Activated B cell treated with CpG ODN at 0.5 μM for 24 hours (primary cell): ENCODE measurements around the gene ETFRF1. TPM values are rescaled to one million over a fixed set of nuclear protein-coding genes. Genes with fewer than 3 reads are reported as not detected.

ENCODE experiments used
- ATAC-seq: fragments of 200-7000 bp; cut with Tn5 transposase; one replicate; pipeline ENCODE4 v1.10.0; 2021; ENCODE audit warnings: low read depth, mild to moderate bottlenecking, moderate library complexity
- CTCF ChIA-PET: fragments of 350-600 bp; sonication (Branson Sonifier 250); formaldehyde crosslinking; loops from one replicate; lab custom pipeline; 2021; ENCODE audit warnings: antibody characterized with exemption; lab: Charles Lee
- POLR2A ChIA-PET: fragments of 350-600 bp; sonication (Branson Sonifier 250); formaldehyde crosslinking; loops from one replicate; lab custom pipeline; 2021; ENCODE audit warnings: antibody characterized with exemption; lab: Charles Lee
- DNase-seq: peaks from one replicate; pipeline ENCODE4 v3.0.0; 2022
- H3K27ac Mint-ChIP-seq: one replicate; pipeline ENCODE4 v1.8.0; 2020; ENCODE audit warnings: mixed read lengths
- H3K27me3 Mint-ChIP-seq: one replicate; pipeline ENCODE4 v1.8.0; 2021; ENCODE audit warnings: mixed read lengths
- H3K36me3 Mint-ChIP-seq: one replicate; pipeline ENCODE4 v1.8.0; 2021; ENCODE audit warnings: low read depth, mixed read lengths
- H3K4me1 Mint-ChIP-seq: one replicate; pipeline ENCODE4 v1.8.0; 2021; ENCODE audit warnings: mixed read lengths
- H3K4me3 Mint-ChIP-seq: one replicate; pipeline ENCODE4 v1.8.0; 2020; ENCODE audit warnings: mild to moderate bottlenecking, mixed read lengths
- H3K9me3 Mint-ChIP-seq: one replicate; pipeline ENCODE4 v1.8.0; 2020; ENCODE audit warnings: mixed read lengths
- intact Hi-C: fragments of 100-400 bp; cut with micrococcal nuclease; formaldehyde crosslinking; loops from one replicate; pipeline ENCODE4 v1.15.1; 2024
- total RNA-seq: library from RNA; stranded (reverse); gene quantifications from 2 replicates; pipeline ENCODE4 v1.2.3, GENCODE V29; 2022
- TF ChIP-seq, protein P1 (sequence below): fragments of 200-600 bp; IDR thresholded peaks from one replicate; pipeline ENCODE4 v1.8.0; 2022; ENCODE audit warnings: antibody characterized with exemption, mild to moderate bottlenecking

The ETFRF1 gene
- total RNA-seq, 1 donor from 2014 or later, result 17.6 TPM

DNA sequence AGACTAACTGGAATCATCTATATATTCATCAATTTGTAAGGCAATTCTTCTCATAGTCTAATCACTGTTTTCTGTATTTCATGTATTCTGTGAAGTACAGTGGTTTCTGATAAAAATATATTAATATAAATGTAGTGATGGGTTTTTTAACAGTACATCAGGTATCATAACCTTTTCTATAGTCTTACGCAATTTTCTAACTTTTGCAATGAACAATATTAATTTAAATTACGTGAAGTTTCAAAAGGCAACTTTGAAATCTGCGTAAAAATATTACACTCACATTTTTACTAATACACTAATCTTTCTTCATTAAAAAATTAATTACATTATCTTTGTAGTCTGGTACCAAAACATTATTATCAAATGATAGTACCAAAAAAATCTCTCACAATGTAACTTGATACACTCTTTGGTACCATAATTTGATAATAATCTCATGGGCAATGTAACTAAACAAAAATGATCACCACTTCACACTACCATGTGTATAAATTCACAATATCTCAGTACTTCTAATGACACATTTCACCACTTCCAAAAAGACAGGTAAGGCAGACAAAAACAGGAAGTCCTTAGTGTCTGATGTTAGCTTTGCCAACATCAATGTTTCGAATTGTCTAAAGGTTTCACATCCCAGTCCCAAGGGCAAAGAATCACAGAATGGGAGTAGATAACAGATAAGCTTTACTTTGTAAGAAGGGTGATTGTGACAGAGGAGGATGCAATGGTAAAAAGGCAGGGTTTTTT, 8.8 kb upstream of the ETFRF1 start:
- peak; percentile 25 for ATAC-seq
- POLR2A ChIA-PET, result interaction anchor here (0.6 to 1.5 kb wide), 5 partner anchors 9 to 991 kb away, joined by 3 to 11 read pairs (median 6); partner anchors contain the start of genes DNAI7 and ETFRF1
- Mint-ChIP-seq H3K4me3 (peak overlapping the region; percentile 78), H3K36me3 (no peaks in the 10 kb centered on the region), H3K27me3 (no peaks in the 10 kb centered on the region), H3K4me1 (peaks cover 10% of the 10 kb centered on the region), H3K9me3 (no peaks in the 10 kb centered on the region), H3K27ac (no peak overlapping the region)
- DNase-seq, result no peak
- intact Hi-C loops, result loop anchor here (1.0 to 2.0 kb wide), 2 partner anchors 9 to 13 kb away; partner anchors contain the start of genes DNAI7 and ETFRF1
- CTCF ChIA-PET, result no interaction called here
- TF ChIP-seq, protein P1, sequence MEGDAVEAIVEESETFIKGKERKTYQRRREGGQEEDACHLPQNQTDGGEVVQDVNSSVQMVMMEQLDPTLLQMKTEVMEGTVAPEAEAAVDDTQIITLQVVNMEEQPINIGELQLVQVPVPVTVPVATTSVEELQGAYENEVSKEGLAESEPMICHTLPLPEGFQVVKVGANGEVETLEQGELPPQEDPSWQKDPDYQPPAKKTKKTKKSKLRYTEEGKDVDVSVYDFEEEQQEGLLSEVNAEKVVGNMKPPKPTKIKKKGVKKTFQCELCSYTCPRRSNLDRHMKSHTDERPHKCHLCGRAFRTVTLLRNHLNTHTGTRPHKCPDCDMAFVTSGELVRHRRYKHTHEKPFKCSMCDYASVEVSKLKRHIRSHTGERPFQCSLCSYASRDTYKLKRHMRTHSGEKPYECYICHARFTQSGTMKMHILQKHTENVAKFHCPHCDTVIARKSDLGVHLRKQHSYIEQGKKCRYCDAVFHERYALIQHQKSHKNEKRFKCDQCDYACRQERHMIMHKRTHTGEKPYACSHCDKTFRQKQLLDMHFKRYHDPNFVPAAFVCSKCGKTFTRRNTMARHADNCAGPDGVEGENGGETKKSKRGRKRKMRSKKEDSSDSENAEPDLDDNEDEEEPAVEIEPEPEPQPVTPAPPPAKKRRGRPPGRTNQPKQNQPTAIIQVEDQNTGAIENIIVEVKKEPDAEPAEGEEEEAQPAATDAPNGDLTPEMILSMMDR, result no peak

DNA sequence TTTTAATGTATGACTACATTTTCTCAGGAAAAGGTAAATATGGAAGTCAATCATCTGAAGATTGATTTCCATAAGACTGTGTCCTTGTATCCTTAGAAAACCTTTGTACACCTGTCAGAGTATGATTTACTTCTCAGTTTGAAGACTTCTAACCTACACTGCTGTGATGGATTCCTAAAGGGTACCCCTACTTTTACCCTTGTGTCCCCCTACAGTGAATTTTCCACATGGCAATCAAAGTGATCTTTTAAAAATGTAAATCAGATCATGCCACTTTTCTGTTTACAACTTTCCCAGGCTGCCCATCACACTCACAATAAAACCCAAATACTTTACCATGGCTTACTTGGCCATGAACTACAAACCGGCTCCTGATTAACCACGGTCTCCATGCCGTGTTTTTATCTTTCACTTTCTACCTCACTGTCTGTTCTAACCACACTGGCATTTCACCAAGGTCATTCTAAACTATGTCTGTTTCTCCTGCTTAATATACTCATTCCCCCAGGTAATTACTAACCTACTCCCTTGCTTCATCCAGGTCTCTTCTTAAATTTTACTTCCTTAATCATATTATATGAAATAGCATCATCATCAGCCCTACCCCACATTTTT, 8.1 kb upstream of the ETFRF1 start:
- CTCF ChIA-PET, result no interaction called here

DNA sequence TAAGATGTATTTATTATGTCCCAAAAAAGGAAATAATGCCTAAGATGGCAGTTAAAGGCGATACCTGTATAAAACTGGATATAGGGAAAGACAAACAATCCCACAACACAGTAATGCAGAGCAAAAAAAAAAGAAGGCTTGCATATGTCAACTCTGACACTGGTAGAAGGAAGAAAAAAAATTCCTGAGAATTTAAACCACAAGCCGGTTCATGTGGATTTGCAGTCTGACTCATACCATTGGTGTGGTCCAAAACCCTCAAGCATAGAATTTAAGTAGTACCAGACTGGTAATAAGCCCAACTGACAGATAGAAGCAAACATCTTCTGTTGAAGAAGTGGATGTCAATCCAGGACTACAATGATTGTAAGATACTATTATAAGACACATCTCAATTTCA, 7.3 kb upstream of the ETFRF1 start:
- H3K27ac Mint-ChIP-seq, result no peak overlapping the region
- CTCF ChIA-PET, result no interaction called here
- peaks cover 10% of the 10 kb centered on the region for H3K4me1 Mint-ChIP-seq
- intact Hi-C loops, result loop anchor here (2.0 kb wide), 1 partner anchor 15 kb away; no protein-coding TSS in a partner anchor
- POLR2A ChIA-PET, result no interaction called here
- ATAC-seq (no peak), DNase-seq (no peak)
- no peak overlapping the region for H3K4me3 Mint-ChIP-seq
- H3K36me3 Mint-ChIP-seq, result no peaks in the 10 kb centered on the region
- H3K27me3 Mint-ChIP-seq, result no peaks in the 10 kb centered on the region
- no peaks in the 10 kb centered on the region for H3K9me3 Mint-ChIP-seq
- TF ChIP-seq, protein P1, result no peak

More for the DNA sequence above, 8.1 kb upstream of the ETFRF1 start:
- POLR2A ChIA-PET, result interaction anchor here (0.7 to 1.5 kb wide), 4 partner anchors 8 to 991 kb away, joined by 3 to 6 read pairs (median 6); partner anchors contain the start of genes DNAI7 and ETFRF1
- no peaks in the 10 kb centered on the region for H3K27me3 Mint-ChIP-seq
- DNase-seq (no peak), ATAC-seq (peak; percentile 69)
- H3K27ac Mint-ChIP-seq, result peak overlapping the region; percentile 26
- H3K9me3 Mint-ChIP-seq, result no peaks in the 10 kb centered on the region
- TF ChIP-seq, protein P1, result no peak
- H3K4me1 Mint-ChIP-seq, result peaks cover 10% of the 10 kb centered on the region
- intact Hi-C loops, result loop anchor here (1.0 to 2.0 kb wide), 2 partner anchors 8 to 14 kb away; partner anchors contain the start of genes DNAI7 and ETFRF1
- no peaks in the 10 kb centered on the region for H3K36me3 Mint-ChIP-seq
- H3K4me3 Mint-ChIP-seq, result peak overlapping the region; percentile 78

DNA sequence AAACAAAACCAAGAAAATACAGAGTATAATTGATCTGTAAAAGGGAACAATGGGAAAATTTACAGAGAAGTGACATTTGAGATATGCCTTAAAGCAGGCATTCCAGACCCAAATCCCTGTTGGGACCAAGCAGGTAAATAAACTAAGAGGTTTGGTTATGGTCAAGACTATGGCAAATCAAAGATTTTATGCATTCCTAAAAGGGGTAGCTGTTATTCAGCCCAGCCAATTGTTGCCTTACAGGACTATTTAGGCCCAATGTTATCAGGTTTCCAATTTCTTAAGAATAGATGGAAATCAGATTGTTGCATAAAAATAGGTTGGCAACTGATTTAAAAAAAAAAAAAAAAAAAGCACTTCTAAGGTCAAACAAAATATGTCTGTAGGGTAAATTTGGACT, 5.4 kb upstream of the ETFRF1 start:
- H3K4me1 Mint-ChIP-seq, result peaks cover 13% of the 10 kb centered on the region
- POLR2A ChIA-PET, result no interaction called here
- intact Hi-C loops, result no loop called here
- H3K27ac Mint-ChIP-seq, result no peak overlapping the region
- no peak for ATAC-seq
- no peaks in the 10 kb centered on the region for H3K27me3 Mint-ChIP-seq
- TF ChIP-seq, protein P1, result no peak
- no peaks in the 10 kb centered on the region for H3K36me3 Mint-ChIP-seq
- H3K9me3 Mint-ChIP-seq, result no peaks in the 10 kb centered on the region
- CTCF ChIA-PET, result no interaction called here
- DNase-seq, result no peak
- H3K4me3 Mint-ChIP-seq, result no peak overlapping the region

DNA sequence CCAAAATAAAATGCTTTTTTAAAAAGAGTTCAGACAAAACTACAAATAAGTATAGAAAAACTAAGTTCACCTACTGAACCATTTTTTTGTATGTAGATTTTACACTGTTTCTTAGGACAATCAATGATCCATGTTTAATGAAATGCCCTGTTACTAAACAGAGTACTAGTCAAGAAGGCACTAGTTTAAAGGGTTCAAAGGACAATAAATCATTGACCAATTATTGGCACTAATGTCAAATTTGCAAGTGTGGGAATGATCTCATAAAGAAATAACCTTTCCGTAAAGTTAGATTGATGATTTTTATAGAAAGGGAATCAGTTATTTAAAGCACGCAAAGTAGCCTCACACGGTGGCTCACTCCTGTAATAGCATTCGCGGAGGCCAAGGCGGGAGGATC, 4.2 kb upstream of the ETFRF1 start:
- Mint-ChIP-seq H3K36me3 (peaks cover 5% of the 10 kb centered on the region), H3K27me3 (no peaks in the 10 kb centered on the region), H3K9me3 (no peaks in the 10 kb centered on the region), H3K27ac (no peak overlapping the region), H3K4me3 (no peak overlapping the region), H3K4me1 (peaks cover 24% of the 10 kb centered on the region)
- ATAC-seq (no peak), DNase-seq (no peak)
- TF ChIP-seq, protein P1, result no peak
- intact Hi-C loops, result no loop called here
- ChIA-PET CTCF (no interaction called here), POLR2A (interaction anchor here (0.6 to 0.8 kb wide), 2 partner anchors 33 to 110 kb away, joined by 3 to 4 read pairs; no protein-coding TSS in a partner anchor)
